ENCODE measurements around the gene PRMT7. TPM values are rescaled to one million over a fixed set of nuclear protein-coding genes. Genes with fewer than 3 reads are reported as not detected.

The PRMT7 gene
- polyA plus RNA-seq, 3 donors = 15.0 to 41.1 (median 15.2) TPM

- DNase-seq = no peak
- H3K9me3 Mint-ChIP-seq = no peaks in the 10 kb centered on the region
- no peak overlapping the region for H3K9ac ChIP-seq (ENCODE audit: insufficient read depth, low read length, poor library complexity, severe bottlenecking)
- peaks cover 45 to 70% of the 10 kb centered on the region in 2 donors for H3K36me3 Mint-ChIP-seq
- no peak overlapping the region for H3K4me3 ChIP-seq (replicated peaks in 1 of 3; ENCODE audit: low read depth in 2 of 3, low read length in 3 of 3)
- H3K9me3 ChIP-seq (replicated peaks in 1 of 2; ENCODE audit: control insufficient read depth in 1 of 2, insufficient read depth in 1 of 2, low read length in 2 of 2) = no peaks in the 10 kb centered on the region
- WGBS (ENCODE audit: insufficient coverage) = no CpG with 5 or more reads among the region's 1 CpG
- intact Hi-C loops (cut with micrococcal nuclease) = no loop called here
- no peaks in the 10 kb centered on the region for H3K27me3 ChIP-seq (ENCODE audit: control insufficient read depth in 2 of 2, insufficient read depth in 2 of 2, low read length in 2 of 2)
- peaks cover 15% of the 10 kb centered on the region for H3K4me1 Mint-ChIP-seq
- H3K36me3 ChIP-seq (replicated peaks in 1 of 2; ENCODE audit: control insufficient read depth in 1 of 2, insufficient read depth in 2 of 2, low read length in 2 of 2) = peaks cover 14 to 69% of the 10 kb centered on the region in 2 donors
- H3K27me3 Mint-ChIP-seq (ENCODE audit: low read depth in 3 of 3) = no peaks in the 10 kb centered on the region
- no peak for TF ChIP-seq CTCF (IDR thresholded peaks at IDR 0.05)
- H3K4me3 Mint-ChIP-seq = no peak overlapping the region
- no peak overlapping the region for H3K4me2 ChIP-seq (replicated peaks; ENCODE audit: extremely low read depth, low read length, poor library complexity, severe bottlenecking)
- H2AFZ ChIP-seq (ENCODE audit: insufficient read depth, low read depth, low read length, poor library complexity, severe bottlenecking) = no peak overlapping the region
- peaks cover 8 to 11% of the 10 kb centered on the region in 2 donors for H3K4me1 ChIP-seq (ENCODE audit: control insufficient read depth in 1 of 2, insufficient read depth in 2 of 2, low read length in 2 of 2)
- H3K27ac ChIP-seq (ENCODE audit: low read depth in 1 of 2, low read length in 2 of 2) = peak overlapping the region in 1 of 2 donors; percentile 1
- H4K20me1 ChIP-seq (ENCODE audit: insufficient read depth, low read length) = peaks cover 63% of the 10 kb centered on the region
- no peak overlapping the region for H3K27ac Mint-ChIP-seq
- H3K79me2 ChIP-seq (ENCODE audit: insufficient read depth, low read length) = peaks cover 77% of the 10 kb centered on the region
Measured at GRCh38 chr16:68270353-68270752, 40.5 kb upstream of the PRMT7 start.

- no peak for DNase-seq
- Mint-ChIP-seq H3K27ac (peak overlapping the region in 2 of 7 donors; percentile 48 to 58), H3K4me1 (peaks cover 8% of the 10 kb centered on the region), H3K36me3 (peaks cover 48 to 73% of the 10 kb centered on the region in 2 donors), H3K27me3 (ENCODE audit: low read depth in 3 of 3) (peaks cover 0 to 1% (median 0%) of the 10 kb centered on the region in 3 donors), H3K4me3 (no peak overlapping the region), H3K9me3 (no peaks in the 10 kb centered on the region)
- Histone ChIP-seq H3K4me3 (replicated peaks in 1 of 3; ENCODE audit: low read depth in 2 of 3, low read length in 3 of 3) (no peak overlapping the region), H3K36me3 (replicated peaks in 1 of 2; ENCODE audit: control insufficient read depth in 1 of 2, insufficient read depth in 2 of 2, low read length in 2 of 2) (peaks cover 14 to 70% of the 10 kb centered on the region in 2 donors), H4K20me1 (ENCODE audit: insufficient read depth, low read length) (peaks cover 65% of the 10 kb centered on the region), H3K4me1 (ENCODE audit: control insufficient read depth in 1 of 2, insufficient read depth in 2 of 2, low read length in 2 of 2) (no peaks in the 10 kb centered on the region), H3K9ac (ENCODE audit: insufficient read depth, low read length, poor library complexity, severe bottlenecking) (no peak overlapping the region), H3K27ac (ENCODE audit: low read depth in 1 of 2, low read length in 2 of 2) (no peak overlapping the region), H3K79me2 (ENCODE audit: insufficient read depth, low read length) (peaks cover 58% of the 10 kb centered on the region), H3K9me3 (replicated peaks in 1 of 2; ENCODE audit: control insufficient read depth in 1 of 2, insufficient read depth in 1 of 2, low read length in 2 of 2) (no peaks in the 10 kb centered on the region), H2AFZ (ENCODE audit: insufficient read depth, low read depth, low read length, poor library complexity, severe bottlenecking) (no peak overlapping the region), H3K4me2 (replicated peaks; ENCODE audit: extremely low read depth, low read length, poor library complexity, severe bottlenecking) (no peak overlapping the region), H3K27me3 (ENCODE audit: control insufficient read depth in 2 of 2, insufficient read depth in 2 of 2, low read length in 2 of 2) (no peaks in the 10 kb centered on the region)
- intact Hi-C loops (cut with micrococcal nuclease) = no loop called here
- TF ChIP-seq CTCF (IDR thresholded peaks at IDR 0.05) = no peak
- WGBS (ENCODE audit: insufficient coverage) = no CpG with 5 or more reads among the region's 4 CpGs
Measured at GRCh38 chr16:68272507-68273209, 38.2 kb upstream of the PRMT7 start.

Measured in CD14-positive monocyte (primary cell).